Measurements from ENCODE around the gene AFM. TPM values are rescaled to one million over a fixed set of nuclear protein-coding genes. Genes with fewer than 3 reads are reported as not detected.

AFM gene
- total and polyA plus RNA-seq, 8 donors = 0.17 TPM; not detected in 7

DNA sequence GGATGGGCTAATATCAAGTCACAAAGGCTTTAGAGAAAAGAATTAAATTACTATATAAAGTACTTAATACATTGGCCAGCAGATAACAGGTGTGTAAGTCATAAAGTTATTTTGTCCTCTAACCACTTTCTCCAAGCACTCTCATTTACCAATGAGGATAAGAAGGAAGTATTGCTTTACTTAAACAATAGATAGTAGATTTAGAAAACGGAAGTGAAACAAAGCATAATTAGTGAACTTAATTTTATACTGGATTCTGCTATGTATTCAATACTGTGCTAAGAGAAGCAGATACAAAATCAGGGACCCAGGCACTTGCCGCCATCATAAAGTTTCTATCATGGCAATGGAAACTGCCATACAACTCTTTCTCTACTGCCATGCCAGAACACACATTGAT lies 24.0 kb downstream of the AFM start:
- DNase-seq = no peak
- ATAC-seq = no peak
- H3K27me3 ChIP-seq = no peaks in the 10 kb centered on the region

GRCh38 chr4:73507541-73507940 lies 26.0 kb downstream of the AFM start:
- intact Hi-C loops (cut with DNase I) = no loop called here
- H3K4me1 ChIP-seq = no peaks in the 10 kb centered on the region
- H3K9me3 ChIP-seq = no peaks in the 10 kb centered on the region
- TF ChIP-seq, protein P1, sequence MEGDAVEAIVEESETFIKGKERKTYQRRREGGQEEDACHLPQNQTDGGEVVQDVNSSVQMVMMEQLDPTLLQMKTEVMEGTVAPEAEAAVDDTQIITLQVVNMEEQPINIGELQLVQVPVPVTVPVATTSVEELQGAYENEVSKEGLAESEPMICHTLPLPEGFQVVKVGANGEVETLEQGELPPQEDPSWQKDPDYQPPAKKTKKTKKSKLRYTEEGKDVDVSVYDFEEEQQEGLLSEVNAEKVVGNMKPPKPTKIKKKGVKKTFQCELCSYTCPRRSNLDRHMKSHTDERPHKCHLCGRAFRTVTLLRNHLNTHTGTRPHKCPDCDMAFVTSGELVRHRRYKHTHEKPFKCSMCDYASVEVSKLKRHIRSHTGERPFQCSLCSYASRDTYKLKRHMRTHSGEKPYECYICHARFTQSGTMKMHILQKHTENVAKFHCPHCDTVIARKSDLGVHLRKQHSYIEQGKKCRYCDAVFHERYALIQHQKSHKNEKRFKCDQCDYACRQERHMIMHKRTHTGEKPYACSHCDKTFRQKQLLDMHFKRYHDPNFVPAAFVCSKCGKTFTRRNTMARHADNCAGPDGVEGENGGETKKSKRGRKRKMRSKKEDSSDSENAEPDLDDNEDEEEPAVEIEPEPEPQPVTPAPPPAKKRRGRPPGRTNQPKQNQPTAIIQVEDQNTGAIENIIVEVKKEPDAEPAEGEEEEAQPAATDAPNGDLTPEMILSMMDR (IDR thresholded peaks at IDR 0.05) = no peak
- H3K27me3 ChIP-seq = no peaks in the 10 kb centered on the region
- no peaks in the 10 kb centered on the region for H3K36me3 ChIP-seq
- no peak overlapping the region for H3K4me3 ChIP-seq
- DNase-seq (no peak), ATAC-seq (no peak)
- no peak overlapping the region for H3K27ac ChIP-seq

More for the DNA sequence above, 24.0 kb downstream of the AFM start:
- Histone ChIP-seq H3K4me1 (no peaks in the 10 kb centered on the region), H3K4me3 (no peak overlapping the region), H3K9me3 (no peaks in the 10 kb centered on the region), H3K36me3 (no peaks in the 10 kb centered on the region), H3K27ac (no peak overlapping the region)
- TF ChIP-seq, protein P1 (IDR thresholded peaks at IDR 0.05) = no peak
- intact Hi-C loops (cut with DNase I) = no loop called here

DNA sequence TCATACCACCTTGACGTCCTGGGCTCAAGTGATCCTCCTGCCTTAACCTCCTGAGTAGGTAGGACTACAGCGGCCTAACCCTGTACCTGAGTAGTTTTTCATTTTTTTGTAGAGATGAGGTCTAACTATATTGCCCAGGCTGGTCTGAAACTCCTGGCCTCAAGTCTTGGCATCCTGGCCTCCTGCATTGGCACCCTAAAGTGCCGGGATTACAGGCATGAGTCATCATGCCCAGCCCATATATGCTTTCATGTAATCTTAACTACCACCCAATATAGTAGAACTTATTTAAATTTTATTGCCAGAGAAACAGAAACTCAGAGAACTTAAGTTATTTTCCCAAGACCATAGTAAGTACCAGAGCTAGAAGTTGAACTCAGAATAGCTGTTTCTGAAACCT lies 27.1 kb downstream of the AFM start:
- H3K9me3 ChIP-seq = no peaks in the 10 kb centered on the region
- no peaks in the 10 kb centered on the region for H3K4me1 ChIP-seq
- H3K36me3 ChIP-seq = no peaks in the 10 kb centered on the region
- no peak overlapping the region for H3K4me3 ChIP-seq
- H3K27ac ChIP-seq = no peak overlapping the region
- ATAC-seq (no peak), DNase-seq (no peak)
- intact Hi-C loops (cut with DNase I) = no loop called here
- no peaks in the 10 kb centered on the region for H3K27me3 ChIP-seq
- TF ChIP-seq, protein P1 (IDR thresholded peaks at IDR 0.05) = no peak

DNA sequence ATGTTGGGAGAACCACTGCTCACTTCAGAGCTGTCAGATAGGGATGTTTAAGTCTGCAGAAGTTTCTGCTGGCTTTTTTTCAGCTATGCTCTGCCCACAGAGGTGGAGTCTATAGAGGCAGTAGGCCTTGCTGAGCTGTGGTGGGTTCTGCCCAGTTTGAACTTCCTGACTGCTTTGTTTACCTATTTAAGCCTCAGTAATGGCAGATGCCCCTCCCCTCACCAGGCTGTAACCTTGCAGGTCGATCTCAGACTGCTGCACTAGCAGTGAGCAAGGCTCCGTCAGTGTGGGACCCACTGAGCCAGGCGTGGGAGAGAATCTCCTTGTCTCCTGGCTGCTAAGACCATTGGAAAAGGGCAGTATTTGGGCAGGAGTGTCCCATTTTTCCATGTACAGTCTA lies 36.8 kb downstream of the AFM start:
- Histone ChIP-seq H3K27ac (no peak overlapping the region), H3K36me3 (no peaks in the 10 kb centered on the region), H3K4me1 (no peaks in the 10 kb centered on the region), H3K4me3 (no peak overlapping the region), H3K9me3 (no peaks in the 10 kb centered on the region), H3K27me3 (no peaks in the 10 kb centered on the region)
- intact Hi-C loops (cut with DNase I) = no loop called here
- ATAC-seq (no peak), DNase-seq (no peak)
- TF ChIP-seq, protein P1 (IDR thresholded peaks at IDR 0.05) = no peak

DNA sequence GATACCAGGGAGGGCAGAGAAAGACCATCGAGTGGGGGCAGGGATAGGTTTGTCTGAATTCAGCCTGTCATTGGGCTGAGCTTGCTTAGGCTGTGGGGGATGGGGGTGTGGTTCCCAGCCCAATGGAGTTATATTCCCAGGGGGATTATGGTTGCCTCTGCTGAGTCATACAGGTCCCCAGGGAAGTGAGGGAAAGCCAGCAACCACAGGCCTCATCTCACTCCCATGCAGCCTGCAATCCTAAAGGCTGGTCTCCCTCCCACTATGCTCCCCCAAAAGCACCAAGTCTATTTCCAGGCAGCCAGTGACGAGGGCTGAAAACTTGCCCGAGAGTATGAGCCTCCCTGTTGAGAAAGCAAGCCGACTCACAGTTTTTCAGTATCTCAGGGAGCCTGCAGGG lies 39.3 kb downstream of the AFM start:
- DNase-seq (no peak), ATAC-seq (no peak)
- intact Hi-C loops (cut with DNase I) = no loop called here
- H3K9me3 ChIP-seq = no peaks in the 10 kb centered on the region
- H3K27me3 ChIP-seq = no peaks in the 10 kb centered on the region
- no peaks in the 10 kb centered on the region for H3K36me3 ChIP-seq
- TF ChIP-seq, protein P1 (IDR thresholded peaks at IDR 0.05) = no peak
- no peak overlapping the region for H3K4me3 ChIP-seq
- no peaks in the 10 kb centered on the region for H3K4me1 ChIP-seq
- H3K27ac ChIP-seq = no peak overlapping the region

Measured in left lung (tissue), 10 donors.